ENCODE data around the gene TUBB2B. TPM values are rescaled to one million over a fixed set of nuclear protein-coding genes. Genes with fewer than 3 reads are reported as not detected.

Gene TUBB2B
- polyA plus RNA-seq, 3 donors = 0.15 to 3.5 TPM; not detected in 1

- no peak for TF ChIP-seq CTCF (IDR thresholded peaks at IDR 0.05)
- intact Hi-C loops (cut with micrococcal nuclease) = no loop called here
Measured at GRCh38 chr6:3261921-3262320, 34.5 kb upstream of the TUBB2B start.

GRCh38 chr6:3261518-3261820 is 34.0 kb upstream of the TUBB2B start:
- no peak overlapping the region for H3K27ac ChIP-seq (ENCODE audit: low read depth in 1 of 2, low read length in 2 of 2)
- no peak overlapping the region for H2AFZ ChIP-seq (ENCODE audit: insufficient read depth, low read depth, low read length, poor library complexity, severe bottlenecking)
- H3K4me3 ChIP-seq (replicated peaks in 1 of 3; ENCODE audit: low read depth in 2 of 3, low read length in 3 of 3) = no peak overlapping the region
- Mint-ChIP-seq H3K9me3 (no peaks in the 10 kb centered on the region), H3K27ac (peak overlapping the region in 1 of 7 donors; percentile 32), H3K36me3 (peaks cover 30 to 40% of the 10 kb centered on the region in 2 donors), H3K4me1 (peaks cover 30% of the 10 kb centered on the region), H3K27me3 (ENCODE audit: low read depth in 3 of 3) (peaks cover 8 to 14% (median 9%) of the 10 kb centered on the region in 3 donors), H3K4me3 (no peak overlapping the region)
- H3K36me3 ChIP-seq (replicated peaks in 1 of 2; ENCODE audit: control insufficient read depth in 1 of 2, insufficient read depth in 2 of 2, low read length in 2 of 2) = peaks cover 16 to 34% of the 10 kb centered on the region in 2 donors
- peaks cover 52% of the 10 kb centered on the region for H3K79me2 ChIP-seq (ENCODE audit: insufficient read depth, low read length)
- no peak overlapping the region for H3K4me2 ChIP-seq (replicated peaks; ENCODE audit: extremely low read depth, low read length, poor library complexity, severe bottlenecking)
- peaks cover 19 to 23% of the 10 kb centered on the region in 2 donors for H3K4me1 ChIP-seq (ENCODE audit: control insufficient read depth in 1 of 2, insufficient read depth in 2 of 2, low read length in 2 of 2)
- H3K27me3 ChIP-seq (ENCODE audit: control insufficient read depth in 2 of 2, insufficient read depth in 2 of 2, low read length in 2 of 2) = peaks cover 0 to 9% of the 10 kb centered on the region in 2 donors
- no peak for TF ChIP-seq CTCF (IDR thresholded peaks at IDR 0.05)
- peaks cover 45% of the 10 kb centered on the region for H4K20me1 ChIP-seq (ENCODE audit: insufficient read depth, low read length)
- 50% methylated on average over 2 of the region's 6 CpGs for WGBS (ENCODE audit: insufficient coverage)
- no peak for DNase-seq
- no peak overlapping the region for H3K9ac ChIP-seq (ENCODE audit: insufficient read depth, low read length, poor library complexity, severe bottlenecking)
- H3K9me3 ChIP-seq (replicated peaks in 1 of 2; ENCODE audit: control insufficient read depth in 1 of 2, insufficient read depth in 1 of 2, low read length in 2 of 2) = no peaks in the 10 kb centered on the region
- intact Hi-C loops (cut with micrococcal nuclease) = no loop called here

More at GRCh38 chr6:3261921-3262320, 34.5 kb upstream of the TUBB2B start:
- no peak overlapping the region for H3K9ac ChIP-seq (ENCODE audit: insufficient read depth, low read length, poor library complexity, severe bottlenecking)
- 70% methylated on average over 5 of the region's 8 CpGs for WGBS (ENCODE audit: insufficient coverage)
- peaks cover 4 to 9% (median 4%) of the 10 kb centered on the region in 3 donors for H3K27me3 Mint-ChIP-seq (ENCODE audit: low read depth in 3 of 3)
- H3K9me3 Mint-ChIP-seq = no peaks in the 10 kb centered on the region
- H3K27ac ChIP-seq (ENCODE audit: low read depth in 1 of 2, low read length in 2 of 2) = no peak overlapping the region
- H3K4me3 ChIP-seq (replicated peaks in 1 of 3; ENCODE audit: low read depth in 2 of 3, low read length in 3 of 3) = no peak overlapping the region
- peaks cover 30% of the 10 kb centered on the region for H3K4me1 Mint-ChIP-seq
- H3K36me3 Mint-ChIP-seq = peaks cover 31 to 40% of the 10 kb centered on the region in 2 donors
- no peaks in the 10 kb centered on the region for H3K9me3 ChIP-seq (replicated peaks in 1 of 2; ENCODE audit: control insufficient read depth in 1 of 2, insufficient read depth in 1 of 2, low read length in 2 of 2)
- H4K20me1 ChIP-seq (ENCODE audit: insufficient read depth, low read length) = peaks cover 45% of the 10 kb centered on the region
- peaks cover 16 to 34% of the 10 kb centered on the region in 2 donors for H3K36me3 ChIP-seq (replicated peaks in 1 of 2; ENCODE audit: control insufficient read depth in 1 of 2, insufficient read depth in 2 of 2, low read length in 2 of 2)
- peaks cover 52% of the 10 kb centered on the region for H3K79me2 ChIP-seq (ENCODE audit: insufficient read depth, low read length)
- no peak overlapping the region for H2AFZ ChIP-seq (ENCODE audit: insufficient read depth, low read depth, low read length, poor library complexity, severe bottlenecking)
- H3K4me2 ChIP-seq (replicated peaks; ENCODE audit: extremely low read depth, low read length, poor library complexity, severe bottlenecking) = no peak overlapping the region
- H3K4me3 Mint-ChIP-seq = no peak overlapping the region
- H3K27me3 ChIP-seq (ENCODE audit: control insufficient read depth in 2 of 2, insufficient read depth in 2 of 2, low read length in 2 of 2) = peaks cover 0 to 9% of the 10 kb centered on the region in 2 donors
- H3K4me1 ChIP-seq (ENCODE audit: control insufficient read depth in 1 of 2, insufficient read depth in 2 of 2, low read length in 2 of 2) = peaks cover 19 to 23% of the 10 kb centered on the region in 2 donors
- H3K27ac Mint-ChIP-seq = peak overlapping the region in 1 of 7 donors; percentile 9
- DNase-seq = no peak

Data from CD14-positive monocyte (primary cell).